Brain microvascular endothelial cell (primary cell): ENCODE results near the gene RNASEH1.
"Not testable (repeated sequence)": the region's sequence is repeated elsewhere in the genome, so short reads cannot be mapped to it uniquely, and the experiment has no call there.

Source experiments
- DNase-seq: peaks from one replicate; pipeline ENCODE4 v3.0.0-alpha.2; 2020
- H3K27ac ChIP-seq: fragments of 250-450 bp; sonication (Bioruptor Pico); 2 replicates; pipeline ENCODE4 v1.5.1; 2020; ENCODE audit warnings: mild to moderate bottlenecking, moderate library complexity
- H3K27me3 ChIP-seq: fragments of 250-450 bp; sonication (Bioruptor Pico); replicated peaks from 2 replicates; pipeline ENCODE4 v1.5.1; 2020; ENCODE audit warnings: mild to moderate bottlenecking
- H3K36me3 ChIP-seq: fragments of 250-450 bp; sonication (Bioruptor Pico); replicated peaks from 2 replicates; pipeline ENCODE4 v1.5.1; 2020; ENCODE audit warnings: mild to moderate bottlenecking
- H3K4me3 ChIP-seq: 2 replicates; pipeline ENCODE4 v1.5.1; 2011; ENCODE audit warnings: low read depth, mild to moderate bottlenecking, control low read depth, low read length, moderate library complexity
- in situ Hi-C: cut with HindIII; loops from 2 replicates; pipeline ENCODE4 v1.10.0; 2017; ENCODE audit warnings: low sequenced_read_pairs, low pct_ligation_motif_present
- TF ChIP-seq, protein P1 (sequence below): IDR thresholded peaks from 2 replicates; pipeline ENCODE4 v1.5.1; 2011; ENCODE audit warnings: low read depth, mild to moderate bottlenecking, moderate library complexity, low read length, control low read depth, inconsistent platforms; ENCODE audit errors: missing control alignments

RNASEH1 gene

DNA sequence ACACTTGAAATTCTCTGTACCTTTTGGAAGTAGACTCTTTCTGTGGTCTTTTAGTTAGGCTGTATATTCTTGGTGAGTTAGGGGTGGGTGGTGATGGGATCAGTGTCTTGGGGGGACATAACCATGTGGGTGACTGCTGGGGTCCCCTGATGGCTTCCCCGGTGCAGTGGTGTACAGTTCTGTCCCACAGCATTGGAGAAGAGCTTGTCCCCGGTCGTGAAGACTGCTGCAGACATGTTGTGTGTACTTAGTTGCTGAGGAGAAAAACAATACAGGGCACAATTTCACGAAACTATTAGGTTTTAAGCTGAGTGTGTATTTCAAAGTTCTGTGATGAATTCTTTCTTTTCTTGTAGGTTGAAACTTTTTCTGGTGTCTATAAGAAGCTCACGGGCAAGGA is 22.3 kb upstream of the RNASEH1 start:
- Histone ChIP-seq H3K27me3 (no peaks in the 10 kb centered on the region), H3K4me3 (no peak overlapping the region), H3K36me3 (peaks cover 56% of the 10 kb centered on the region), H3K27ac (no peak overlapping the region)
- DNase-seq: no peak
- TF ChIP-seq, protein P1, sequence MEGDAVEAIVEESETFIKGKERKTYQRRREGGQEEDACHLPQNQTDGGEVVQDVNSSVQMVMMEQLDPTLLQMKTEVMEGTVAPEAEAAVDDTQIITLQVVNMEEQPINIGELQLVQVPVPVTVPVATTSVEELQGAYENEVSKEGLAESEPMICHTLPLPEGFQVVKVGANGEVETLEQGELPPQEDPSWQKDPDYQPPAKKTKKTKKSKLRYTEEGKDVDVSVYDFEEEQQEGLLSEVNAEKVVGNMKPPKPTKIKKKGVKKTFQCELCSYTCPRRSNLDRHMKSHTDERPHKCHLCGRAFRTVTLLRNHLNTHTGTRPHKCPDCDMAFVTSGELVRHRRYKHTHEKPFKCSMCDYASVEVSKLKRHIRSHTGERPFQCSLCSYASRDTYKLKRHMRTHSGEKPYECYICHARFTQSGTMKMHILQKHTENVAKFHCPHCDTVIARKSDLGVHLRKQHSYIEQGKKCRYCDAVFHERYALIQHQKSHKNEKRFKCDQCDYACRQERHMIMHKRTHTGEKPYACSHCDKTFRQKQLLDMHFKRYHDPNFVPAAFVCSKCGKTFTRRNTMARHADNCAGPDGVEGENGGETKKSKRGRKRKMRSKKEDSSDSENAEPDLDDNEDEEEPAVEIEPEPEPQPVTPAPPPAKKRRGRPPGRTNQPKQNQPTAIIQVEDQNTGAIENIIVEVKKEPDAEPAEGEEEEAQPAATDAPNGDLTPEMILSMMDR: no peak
- in situ Hi-C loops: no loop called here

DNA sequence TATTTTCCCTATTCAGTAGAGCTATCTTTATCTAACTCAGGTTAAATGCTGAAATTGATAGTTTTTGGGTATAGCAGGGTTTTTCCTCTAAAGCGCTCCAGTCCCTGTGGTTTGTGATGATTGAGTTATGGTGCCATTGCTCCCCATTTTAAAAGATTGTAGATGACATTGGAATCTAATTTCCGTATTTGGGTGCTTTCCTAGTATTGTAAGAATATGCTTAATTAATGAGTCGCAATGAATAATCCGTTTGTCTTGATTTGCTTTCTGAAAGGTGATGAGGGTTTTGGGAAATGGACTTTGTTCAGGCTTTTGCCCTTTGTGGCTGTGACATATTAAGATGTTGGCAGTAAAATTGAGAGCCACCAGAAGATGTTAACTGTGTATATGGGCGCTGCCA is 20.9 kb upstream of the RNASEH1 start:
- TF ChIP-seq, protein P1: no peak
- H3K27me3 ChIP-seq: no peaks in the 10 kb centered on the region
- no peak overlapping the region for H3K4me3 ChIP-seq
- peaks cover 56% of the 10 kb centered on the region for H3K36me3 ChIP-seq
- no peak for DNase-seq
- in situ Hi-C loops: no loop called here
- no peak overlapping the region for H3K27ac ChIP-seq

DNA sequence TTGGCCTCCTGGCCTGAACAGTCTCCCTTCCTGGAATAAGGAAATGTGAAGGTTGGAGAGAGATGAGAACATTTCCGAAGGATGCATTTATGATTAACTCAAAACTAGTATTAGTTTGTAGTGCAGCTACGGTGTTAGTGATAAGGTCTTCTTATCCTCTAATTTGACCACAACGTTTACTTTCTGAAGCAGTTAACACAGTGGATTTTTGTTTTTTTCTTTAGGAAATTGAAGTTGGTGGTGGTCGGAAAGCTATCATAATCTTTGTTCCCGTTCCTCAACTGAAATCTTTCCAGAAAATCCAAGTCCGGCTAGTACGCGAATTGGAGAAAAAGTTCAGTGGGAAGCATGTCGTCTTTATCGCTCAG is 18.1 kb upstream of the RNASEH1 start:
- DNase-seq, H3K27me3 ChIP-seq, in situ Hi-C loops: not testable (repeated sequence)
- Histone ChIP-seq H3K27ac (peak overlapping the region; percentile 74), H3K4me3 (peak overlapping the region; percentile 94), H3K36me3 (peaks cover 46% of the 10 kb centered on the region)

DNA sequence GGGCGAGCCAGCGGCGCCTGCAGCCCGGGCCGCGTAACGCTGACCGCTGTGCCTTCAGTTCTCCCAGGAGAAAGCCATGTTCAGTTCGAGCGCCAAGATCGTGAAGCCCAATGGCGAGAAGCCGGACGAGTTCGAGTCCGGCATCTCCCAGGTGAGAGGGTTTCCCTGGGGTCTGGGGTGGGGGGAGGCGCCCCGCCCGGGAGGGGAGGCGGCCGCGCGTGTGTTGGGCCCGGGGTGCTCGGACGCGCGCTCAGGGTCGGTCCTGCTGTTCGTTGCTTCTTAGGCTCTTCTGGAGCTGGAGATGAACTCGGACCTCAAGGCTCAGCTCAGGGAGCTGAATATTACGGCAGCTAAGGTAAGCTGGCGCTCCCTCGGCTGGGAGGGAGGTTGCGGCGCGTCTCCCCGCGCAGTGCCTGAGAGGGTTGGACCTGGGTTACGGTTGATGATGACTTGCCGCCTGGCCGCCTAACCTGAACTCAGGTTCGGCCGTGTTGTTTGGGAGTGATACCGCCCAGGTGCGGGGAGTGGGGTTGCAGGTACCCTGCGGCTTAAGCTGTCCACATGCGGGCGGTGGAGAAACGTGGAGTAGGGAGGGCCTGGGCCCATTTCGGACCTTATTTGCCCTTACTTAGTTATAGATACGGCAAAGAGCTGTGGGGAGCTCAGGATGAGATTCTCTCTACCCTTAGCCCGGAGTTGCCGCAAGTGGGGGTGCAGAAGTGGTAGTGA is 17.6 kb upstream of the RNASEH1 start:
- H3K27me3 ChIP-seq: no peaks in the 10 kb centered on the region
- in situ Hi-C loops: no loop called here
- H3K36me3 ChIP-seq: peaks cover 40% of the 10 kb centered on the region
- H3K27ac ChIP-seq: peak overlapping the region; percentile 74
- no peak for DNase-seq
- H3K4me3 ChIP-seq: peak overlapping the region; percentile 94
- TF ChIP-seq, protein P1: no peak

DNA sequence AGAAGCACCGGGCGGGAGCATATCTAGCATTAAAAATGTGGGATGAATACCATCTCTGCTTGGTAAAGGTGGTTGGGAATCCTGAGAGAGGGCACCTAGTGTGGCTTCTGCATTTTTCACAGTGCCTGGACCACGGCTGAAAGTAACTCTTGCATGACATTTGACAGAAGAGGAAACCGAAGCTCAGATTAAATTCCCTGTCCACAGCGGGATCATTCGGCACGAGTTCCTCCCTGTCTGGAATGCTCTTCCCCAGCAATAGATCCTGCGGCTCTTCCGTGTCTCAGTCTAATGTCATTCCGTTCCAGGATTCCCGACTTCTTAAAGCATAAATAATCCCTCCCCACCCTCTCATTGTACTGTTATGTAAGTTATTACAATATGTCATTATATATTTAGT is 16.0 kb upstream of the RNASEH1 start:
- Histone ChIP-seq H3K27ac (no peak overlapping the region), H3K27me3 (no peaks in the 10 kb centered on the region), H3K4me3 (no peak overlapping the region), H3K36me3 (peaks cover 25% of the 10 kb centered on the region)
- DNase-seq: no peak
- in situ Hi-C loops: no loop called here
- TF ChIP-seq, protein P1: no peak

DNA sequence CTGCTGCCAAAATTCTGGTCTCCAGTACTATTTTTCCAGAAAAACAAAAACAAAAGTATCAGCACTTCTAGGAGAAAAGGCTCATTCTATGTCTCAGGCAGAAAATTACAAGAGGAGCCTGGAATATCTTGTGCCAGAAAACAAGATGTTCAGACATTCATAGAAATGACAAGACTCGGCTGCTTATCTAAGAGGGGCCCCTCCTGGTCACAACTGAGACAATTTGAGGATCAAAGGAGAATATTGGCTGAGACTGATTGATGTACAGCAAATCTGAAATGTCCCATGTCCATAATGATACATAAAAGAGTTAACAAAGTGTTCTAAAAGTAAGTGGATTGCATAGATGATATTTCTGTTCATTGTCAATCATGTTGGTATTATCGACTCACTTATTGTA is 14.5 kb upstream of the RNASEH1 start:
- TF ChIP-seq, protein P1: no peak
- Histone ChIP-seq H3K27me3 (no peaks in the 10 kb centered on the region), H3K4me3 (no peak overlapping the region), H3K36me3 (peaks cover 11% of the 10 kb centered on the region), H3K27ac (no peak overlapping the region)
- in situ Hi-C loops: no loop called here
- no peak for DNase-seq
